Measurements from ENCODE around the gene RNF40. TPM values are rescaled to one million over a fixed set of nuclear protein-coding genes. Genes with fewer than 3 reads are reported as not detected.

RNF40 gene
- total RNA-seq, 1 experiment from 2014 or later: 130 TPM

DNA sequence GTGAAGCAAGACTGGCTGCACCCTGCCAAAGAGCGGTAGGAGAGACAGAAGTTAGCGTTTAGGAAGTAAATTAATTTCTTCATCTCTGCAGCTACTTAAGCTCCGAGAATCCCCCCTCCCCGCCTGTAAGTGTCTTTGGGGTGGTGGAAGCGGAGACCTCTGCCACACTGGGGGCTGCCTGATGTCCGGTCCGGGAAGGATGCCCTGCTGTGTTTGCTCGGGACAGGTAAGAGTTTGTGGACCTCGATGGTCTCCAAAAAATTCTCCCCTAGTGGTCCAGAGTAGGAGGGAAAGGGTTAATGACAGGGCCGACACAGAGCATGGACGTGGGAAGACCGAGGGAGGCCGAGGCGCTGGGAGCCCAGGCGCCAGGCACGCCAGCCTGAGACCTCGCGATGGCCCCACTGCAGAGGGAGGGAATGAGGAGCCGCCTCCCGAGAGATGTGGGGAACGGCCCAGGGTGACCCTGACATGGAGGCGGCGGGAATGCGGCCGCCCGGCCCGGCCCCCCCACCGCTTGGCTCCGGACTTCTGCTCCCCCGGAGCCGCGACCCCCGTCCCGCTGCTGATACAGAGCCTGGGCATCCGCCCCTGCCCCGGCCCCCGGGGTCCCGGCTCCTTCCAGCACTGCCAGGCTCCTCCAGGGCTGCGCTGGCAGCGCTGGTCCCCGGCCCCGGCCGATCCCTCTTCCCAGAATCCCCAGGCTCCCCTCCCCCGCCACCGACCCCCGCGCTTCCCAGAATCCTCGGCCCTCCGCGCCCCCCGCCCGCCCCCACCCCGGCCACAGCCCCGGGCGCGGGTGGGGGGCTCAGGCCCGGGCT, 24.2 kb downstream of the RNF40 start:
- CTCF ChIA-PET: interaction anchor here (0.6 to 2.5 kb wide), 4 partner anchors 10 to 886 kb away, joined by 3 to 14 read pairs (median 4); partner anchors contain the start of gene ASPHD1
- peak; percentile 66 for DNase-seq
- Mint-ChIP-seq H3K4me3 (ENCODE audit: low read depth, unreplicated experiment) (peak overlapping the region; percentile 88), H3K4me1 (ENCODE audit: low read depth, unreplicated experiment) (peaks cover 23% of the 10 kb centered on the region), H3K27me3 (ENCODE audit: unreplicated experiment) (no peaks in the 10 kb centered on the region), H3K27ac (ENCODE audit: unreplicated experiment) (peak overlapping the region; percentile 73), H3K36me3 (ENCODE audit: insufficient read depth, unreplicated experiment) (peaks cover 56% of the 10 kb centered on the region), H3K9me3 (ENCODE audit: low read depth, unreplicated experiment) (no peaks in the 10 kb centered on the region)
- TF ChIP-seq, protein P1, sequence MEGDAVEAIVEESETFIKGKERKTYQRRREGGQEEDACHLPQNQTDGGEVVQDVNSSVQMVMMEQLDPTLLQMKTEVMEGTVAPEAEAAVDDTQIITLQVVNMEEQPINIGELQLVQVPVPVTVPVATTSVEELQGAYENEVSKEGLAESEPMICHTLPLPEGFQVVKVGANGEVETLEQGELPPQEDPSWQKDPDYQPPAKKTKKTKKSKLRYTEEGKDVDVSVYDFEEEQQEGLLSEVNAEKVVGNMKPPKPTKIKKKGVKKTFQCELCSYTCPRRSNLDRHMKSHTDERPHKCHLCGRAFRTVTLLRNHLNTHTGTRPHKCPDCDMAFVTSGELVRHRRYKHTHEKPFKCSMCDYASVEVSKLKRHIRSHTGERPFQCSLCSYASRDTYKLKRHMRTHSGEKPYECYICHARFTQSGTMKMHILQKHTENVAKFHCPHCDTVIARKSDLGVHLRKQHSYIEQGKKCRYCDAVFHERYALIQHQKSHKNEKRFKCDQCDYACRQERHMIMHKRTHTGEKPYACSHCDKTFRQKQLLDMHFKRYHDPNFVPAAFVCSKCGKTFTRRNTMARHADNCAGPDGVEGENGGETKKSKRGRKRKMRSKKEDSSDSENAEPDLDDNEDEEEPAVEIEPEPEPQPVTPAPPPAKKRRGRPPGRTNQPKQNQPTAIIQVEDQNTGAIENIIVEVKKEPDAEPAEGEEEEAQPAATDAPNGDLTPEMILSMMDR (IDR thresholded peaks at IDR 0.05; ENCODE audit: unreplicated experiment): no peak
- intact Hi-C loops (cut with micrococcal nuclease; ENCODE audit: unreplicated experiment): loop anchor here (2.0 to 5.0 kb wide), 2 partner anchors 18 to 91 kb away; no protein-coding TSS in a partner anchor
- no TSS peak for BruUV-seq (replicated peaks)

DNA sequence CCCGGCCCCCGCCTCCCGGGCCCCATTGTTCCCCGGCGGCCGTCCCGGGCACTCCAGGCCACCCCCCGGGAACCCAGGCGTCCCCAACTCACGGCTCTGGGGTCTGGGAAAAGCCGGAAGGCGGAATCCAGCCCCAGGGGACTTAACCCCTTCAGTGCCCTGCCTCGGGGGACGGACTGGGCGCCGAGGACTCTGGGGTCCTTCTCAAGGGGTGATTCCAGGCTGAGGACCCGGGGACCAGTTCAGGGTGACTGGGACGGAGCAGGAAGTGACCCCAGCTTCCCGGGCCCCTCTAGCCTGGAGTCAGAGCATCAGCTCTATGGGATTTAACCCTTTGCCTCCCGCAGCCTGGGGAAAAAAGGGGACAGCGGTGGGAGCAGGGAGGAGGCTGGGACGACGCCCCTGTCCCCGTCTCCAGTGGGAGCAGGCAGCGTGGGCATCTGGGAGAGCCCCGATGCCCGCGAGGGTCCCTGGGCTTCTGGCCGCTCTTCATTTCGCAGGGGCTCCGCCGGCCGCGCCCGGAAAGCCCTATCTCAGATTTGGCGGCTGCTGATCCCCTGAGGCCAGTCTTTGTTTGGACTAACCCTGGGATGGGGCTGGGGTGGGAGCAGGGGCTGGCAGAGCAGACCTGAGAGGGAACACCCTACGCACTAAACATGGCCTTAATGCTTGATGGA, 25.0 kb downstream of the RNF40 start, which contains the start of gene ZNF629:
TSS of gene ZNF629 (minus strand) at position 270 of the 677 bp plus-strand sequence. CDS start 2,723 bp downstream, outside the sequence.
- Mint-ChIP-seq H3K4me3 (ENCODE audit: low read depth, unreplicated experiment) (peak within 1 kb of the TSS; percentile 88), H3K4me1 (ENCODE audit: low read depth, unreplicated experiment) (peaks cover 23% of the 10 kb centered on the region), H3K9me3 (ENCODE audit: low read depth, unreplicated experiment) (no peaks in the 10 kb centered on the region), H3K36me3 (ENCODE audit: insufficient read depth, unreplicated experiment) (peaks cover 48% of the 10 kb centered on the region), H3K27me3 (ENCODE audit: unreplicated experiment) (no peaks in the 10 kb centered on the region), H3K27ac (ENCODE audit: unreplicated experiment) (peak within 1 kb of the TSS; percentile 87)
- DNase-seq: peak; percentile 78
- intact Hi-C loops (cut with micrococcal nuclease; ENCODE audit: unreplicated experiment): loop anchor here (2.0 to 5.0 kb wide), 2 partner anchors 18 to 90 kb away; no protein-coding TSS in a partner anchor
- CTCF ChIA-PET: interaction anchor here (0.6 to 2.5 kb wide), 4 partner anchors 9 to 886 kb away, joined by 3 to 14 read pairs (median 4); partner anchors contain the start of gene ASPHD1
- TF ChIP-seq, protein P1 (IDR thresholded peaks at IDR 0.05; ENCODE audit: unreplicated experiment): no peak
- no TSS peak for BruUV-seq (replicated peaks)

DNA sequence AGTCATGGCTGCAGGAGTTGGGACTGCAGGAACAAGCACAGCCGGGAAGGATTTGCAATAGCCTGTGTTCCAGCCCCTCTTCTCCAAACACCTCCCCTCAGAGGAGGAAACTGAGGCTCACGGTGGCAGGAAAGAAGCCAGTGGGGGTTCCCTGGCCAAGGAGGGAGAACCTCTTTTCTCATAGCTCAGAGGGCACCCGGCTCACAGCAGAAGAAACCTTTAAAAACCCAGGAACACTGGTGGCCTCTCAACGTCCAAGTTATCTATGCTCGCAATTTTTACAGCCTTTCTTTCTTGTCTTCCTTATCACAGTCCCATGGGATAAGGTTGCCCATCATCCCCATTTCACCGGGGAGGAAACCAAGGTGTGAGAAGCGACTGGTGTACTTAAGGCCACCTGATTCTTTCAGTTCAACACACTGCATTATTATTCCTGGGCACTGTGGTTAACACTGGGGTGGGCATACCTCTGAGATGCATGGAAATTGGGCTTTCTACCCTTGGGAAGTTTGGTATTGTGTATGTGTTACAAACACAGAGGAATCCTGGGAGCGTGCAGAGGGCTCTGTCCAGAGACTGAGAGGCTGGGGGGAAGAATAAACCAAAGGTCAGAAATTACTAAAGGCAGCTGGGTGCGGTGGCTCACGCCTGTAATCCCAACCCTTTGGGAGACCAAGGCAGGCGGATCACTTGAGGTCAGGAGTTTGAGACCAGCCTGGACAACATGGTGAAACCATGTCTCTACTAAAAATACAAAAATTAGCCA, 25.7 kb downstream of the RNF40 start:
- DNase-seq: no peak
- CTCF ChIA-PET: interaction anchor here (1.0 to 2.5 kb wide), 3 partner anchors 18 to 887 kb away, joined by 3 to 14 read pairs (median 4); partner anchors contain the start of gene ASPHD1

More for the DNA sequence above, 25.7 kb downstream of the RNF40 start:
- intact Hi-C loops (cut with micrococcal nuclease; ENCODE audit: unreplicated experiment): loop anchor here (2.0 to 5.0 kb wide), 2 partner anchors 17 to 90 kb away; no protein-coding TSS in a partner anchor
- H3K27ac Mint-ChIP-seq (ENCODE audit: unreplicated experiment): peak overlapping the region; percentile 87
- H3K9me3 Mint-ChIP-seq (ENCODE audit: low read depth, unreplicated experiment): no peaks in the 10 kb centered on the region
- peaks cover 42% of the 10 kb centered on the region for H3K36me3 Mint-ChIP-seq (ENCODE audit: insufficient read depth, unreplicated experiment)
- peak overlapping the region; percentile 88 for H3K4me3 Mint-ChIP-seq (ENCODE audit: low read depth, unreplicated experiment)
- no peaks in the 10 kb centered on the region for H3K27me3 Mint-ChIP-seq (ENCODE audit: unreplicated experiment)
- TF ChIP-seq, protein P1 (IDR thresholded peaks at IDR 0.05; ENCODE audit: unreplicated experiment): no peak
- H3K4me1 Mint-ChIP-seq (ENCODE audit: low read depth, unreplicated experiment): peaks cover 23% of the 10 kb centered on the region
- BruUV-seq (replicated peaks): no TSS peak

Data from Calu3 (cell line).